Caco-2 (cell line): ENCODE results near the gene ADM5. TPM values are rescaled to one million over a fixed set of nuclear protein-coding genes. Genes with fewer than 3 reads are reported as not detected.
"Not testable (repeated sequence)": the region's sequence is repeated elsewhere in the genome, so short reads cannot be mapped to it uniquely, and the experiment has no call there.

ENCODE experiments used
- BruUV-seq: library from RNA; stranded (reverse); fragments of 400-500 nt; replicated peaks from 2 replicates; lab custom pipeline; 2021; lab: Mats Ljungman, UMichigan
- CTCF ChIA-PET: fragments of 300-600 bp; sonication (Branson Sonifier 250); formaldehyde crosslinking; loops from one replicate; lab custom pipeline; 2022; ENCODE audit warnings: antibody characterized with exemption; lab: Charles Lee
- POLR2A ChIA-PET: fragments of 300-600 bp; sonication (Branson Sonifier 250); formaldehyde crosslinking; loops from one replicate; lab custom pipeline; 2022; ENCODE audit warnings: antibody characterized with exemption; lab: Charles Lee
- DNase-seq, 2 experiments: peaks; one replicate each; pipeline versions ENCODE4 v3.0.0 to v3.0.0-alpha.2; 2020 to 2022
- H3K27me3 ChIP-seq: replicated peaks from 2 replicates; pipeline ENCODE4 v1.6.0; 2011; ENCODE audit warnings: low read length; ENCODE audit not compliant: control insufficient read depth, insufficient read depth
- H3K36me3 ChIP-seq: 2 replicates; pipeline ENCODE4 v1.5.1; 2011; ENCODE audit warnings: low read length; ENCODE audit not compliant: control insufficient read depth, insufficient read depth
- H3K4me1 ChIP-seq: fragments of 250-450 bp; sonication (Bioruptor Pico); 2 replicates; pipeline ENCODE4 v1.5.1; 2020; ENCODE audit warnings: mild to moderate bottlenecking
- H3K4me3 ChIP-seq: 2 replicates; pipeline ENCODE4 v1.5.1; 2011; ENCODE audit warnings: low read depth, mild to moderate bottlenecking, control low read depth, low read length
- H3K9me3 ChIP-seq: fragments of 250-450 bp; sonication (Bioruptor Pico); 2 replicates; pipeline ENCODE4 v1.5.1; 2020; ENCODE audit warnings: mild to moderate bottlenecking, moderate library complexity
- H3K27ac Mint-ChIP-seq: one replicate; pipeline ENCODE4 v1.8.0; 2022; ENCODE audit warnings: mixed read lengths; ENCODE audit not compliant: unreplicated experiment
- H3K27me3 Mint-ChIP-seq: one replicate; pipeline ENCODE4 v1.8.0; 2022; ENCODE audit warnings: mixed read lengths; ENCODE audit not compliant: insufficient read depth, unreplicated experiment
- H3K36me3 Mint-ChIP-seq: one replicate; pipeline ENCODE4 v1.8.0; 2022; ENCODE audit warnings: mild to moderate bottlenecking, mixed read lengths; ENCODE audit not compliant: insufficient read depth, unreplicated experiment
- H3K4me1 Mint-ChIP-seq: one replicate; pipeline ENCODE4 v1.8.0; 2022; ENCODE audit warnings: low read depth, mixed read lengths; ENCODE audit not compliant: unreplicated experiment
- H3K4me3 Mint-ChIP-seq: one replicate; pipeline ENCODE4 v1.8.0; 2022; ENCODE audit warnings: mild to moderate bottlenecking, moderate library complexity, mixed read lengths; ENCODE audit not compliant: unreplicated experiment
- H3K9me3 Mint-ChIP-seq: one replicate; pipeline ENCODE4 v1.8.0; 2022; ENCODE audit warnings: mixed read lengths; ENCODE audit not compliant: unreplicated experiment
- intact Hi-C: fragments of 100-400 bp; cut with micrococcal nuclease; formaldehyde crosslinking; loops from one replicate; pipeline ENCODE4 v1.10.0; 2022; ENCODE audit not compliant: unreplicated experiment
- total RNA-seq: library from RNA; stranded (reverse); gene quantifications from 2 replicates; pipeline ENCODE4 v1.2.3, GENCODE V29; 2022
- TF ChIP-seq, protein P1 (sequence below), 2 experiments: fragments of 200-600 bp in 1 of 2; IDR thresholded peaks; 1 replicate in 1 of 2; 2 replicates in 1 of 2; pipeline versions ENCODE4 v1.5.1 to v1.8.0; 2011 to 2022; ENCODE audit warnings: antibody characterized with exemption in 1 of 2, control low read depth in 1 of 2, inconsistent platforms in 1 of 2, low read depth in 1 of 2, low read length in 1 of 2, mild to moderate bottlenecking in 1 of 2, moderate library complexity in 1 of 2; ENCODE audit not compliant: insufficient read depth in 1 of 2, severe bottlenecking in 1 of 2, unreplicated experiment in 1 of 2

The ADM5 gene
- total RNA-seq, 1 experiment from 2014 or later: 8.5 TPM

DNA sequence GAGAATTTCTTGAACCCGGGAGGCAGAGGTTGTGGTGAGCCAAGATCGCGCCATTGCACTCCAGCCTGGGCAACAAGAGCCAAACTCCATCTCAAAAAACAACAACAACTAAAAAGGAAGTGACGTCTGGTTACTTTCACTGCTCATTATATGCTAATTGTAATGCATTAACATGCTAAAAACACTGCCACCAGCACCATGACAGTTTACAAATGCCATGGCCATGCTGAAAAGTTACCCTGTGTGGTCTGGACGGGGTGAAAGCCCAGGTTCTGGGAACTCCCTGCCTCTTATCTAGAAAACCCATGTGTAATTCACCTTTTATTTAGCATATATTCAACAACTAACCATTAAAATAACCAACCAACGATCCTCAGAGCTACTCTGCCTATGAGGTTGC is 29.6 kb downstream of the ADM5 start:
- Histone ChIP-seq H3K36me3 (no peaks in the 10 kb centered on the region), H3K4me1 (peaks cover 11% of the 10 kb centered on the region), H3K27me3 (no peaks in the 10 kb centered on the region), H3K9me3 (peaks cover 5% of the 10 kb centered on the region), H3K4me3 (no peak overlapping the region)
- POLR2A ChIA-PET: no interaction called here
- Mint-ChIP-seq H3K4me3 (no peak overlapping the region), H3K4me1 (peaks cover 6% of the 10 kb centered on the region), H3K27ac (no peak overlapping the region), H3K36me3 (no peaks in the 10 kb centered on the region), H3K9me3 (peaks cover 8% of the 10 kb centered on the region), H3K27me3 (no peaks in the 10 kb centered on the region)
- TF ChIP-seq, protein P1, sequence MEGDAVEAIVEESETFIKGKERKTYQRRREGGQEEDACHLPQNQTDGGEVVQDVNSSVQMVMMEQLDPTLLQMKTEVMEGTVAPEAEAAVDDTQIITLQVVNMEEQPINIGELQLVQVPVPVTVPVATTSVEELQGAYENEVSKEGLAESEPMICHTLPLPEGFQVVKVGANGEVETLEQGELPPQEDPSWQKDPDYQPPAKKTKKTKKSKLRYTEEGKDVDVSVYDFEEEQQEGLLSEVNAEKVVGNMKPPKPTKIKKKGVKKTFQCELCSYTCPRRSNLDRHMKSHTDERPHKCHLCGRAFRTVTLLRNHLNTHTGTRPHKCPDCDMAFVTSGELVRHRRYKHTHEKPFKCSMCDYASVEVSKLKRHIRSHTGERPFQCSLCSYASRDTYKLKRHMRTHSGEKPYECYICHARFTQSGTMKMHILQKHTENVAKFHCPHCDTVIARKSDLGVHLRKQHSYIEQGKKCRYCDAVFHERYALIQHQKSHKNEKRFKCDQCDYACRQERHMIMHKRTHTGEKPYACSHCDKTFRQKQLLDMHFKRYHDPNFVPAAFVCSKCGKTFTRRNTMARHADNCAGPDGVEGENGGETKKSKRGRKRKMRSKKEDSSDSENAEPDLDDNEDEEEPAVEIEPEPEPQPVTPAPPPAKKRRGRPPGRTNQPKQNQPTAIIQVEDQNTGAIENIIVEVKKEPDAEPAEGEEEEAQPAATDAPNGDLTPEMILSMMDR (IDR thresholded peaks at IDR 0.05; ENCODE audit: insufficient read depth in 1 of 2, low read depth in 1 of 2, low read length in 1 of 2, severe bottlenecking in 1 of 2, unreplicated experiment in 1 of 2): no peak
- DNase-seq: no peak
- CTCF ChIA-PET: interaction anchor here (1.4 kb wide), 1 partner anchor 38 kb away, joined by 3 read pairs; no protein-coding TSS in a partner anchor
- intact Hi-C loops: no loop called here
- BruUV-seq: no TSS peak

DNA sequence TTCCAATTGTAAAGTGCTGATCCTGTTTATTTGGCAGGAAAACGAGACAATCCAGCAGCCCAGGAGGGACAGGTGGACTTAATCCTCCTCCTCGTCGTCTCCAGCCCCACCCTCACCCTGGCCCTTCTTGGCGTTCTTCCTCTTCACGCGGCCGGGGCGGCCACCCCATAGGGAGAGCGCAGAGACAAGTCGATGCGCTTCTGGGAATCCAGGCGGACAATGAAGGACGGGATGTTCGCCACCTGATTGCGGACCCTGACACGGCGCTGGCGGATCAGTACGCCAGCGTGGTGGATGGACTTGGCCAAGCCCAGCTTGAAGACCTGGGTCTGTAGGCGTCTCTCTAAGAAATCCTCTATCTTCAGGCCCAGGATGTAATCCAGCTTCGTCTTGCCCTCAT is 30.0 kb downstream of the ADM5 start:
- BruUV-seq, H3K27me3 ChIP-seq, H3K36me3 Mint-ChIP-seq, intact Hi-C loops, H3K4me3 ChIP-seq, H3K9me3 ChIP-seq, H3K36me3 ChIP-seq, H3K27ac Mint-ChIP-seq, H3K9me3 Mint-ChIP-seq, DNase-seq, H3K4me3 Mint-ChIP-seq, H3K27me3 Mint-ChIP-seq, H3K4me1 Mint-ChIP-seq: not testable (repeated sequence)
- peaks cover 14% of the 10 kb centered on the region for H3K4me1 ChIP-seq
- ChIA-PET POLR2A (interaction anchor here (0.6 to 0.7 kb wide), 2 partner anchors 131 to 592 kb away, joined by 3 to 8 read pairs; no protein-coding TSS in a partner anchor), CTCF (interaction anchor here (0.6 to 1.4 kb wide), 2 partner anchors 13 to 38 kb away, joined by 3 to 4 read pairs; no protein-coding TSS in a partner anchor)

DNA sequence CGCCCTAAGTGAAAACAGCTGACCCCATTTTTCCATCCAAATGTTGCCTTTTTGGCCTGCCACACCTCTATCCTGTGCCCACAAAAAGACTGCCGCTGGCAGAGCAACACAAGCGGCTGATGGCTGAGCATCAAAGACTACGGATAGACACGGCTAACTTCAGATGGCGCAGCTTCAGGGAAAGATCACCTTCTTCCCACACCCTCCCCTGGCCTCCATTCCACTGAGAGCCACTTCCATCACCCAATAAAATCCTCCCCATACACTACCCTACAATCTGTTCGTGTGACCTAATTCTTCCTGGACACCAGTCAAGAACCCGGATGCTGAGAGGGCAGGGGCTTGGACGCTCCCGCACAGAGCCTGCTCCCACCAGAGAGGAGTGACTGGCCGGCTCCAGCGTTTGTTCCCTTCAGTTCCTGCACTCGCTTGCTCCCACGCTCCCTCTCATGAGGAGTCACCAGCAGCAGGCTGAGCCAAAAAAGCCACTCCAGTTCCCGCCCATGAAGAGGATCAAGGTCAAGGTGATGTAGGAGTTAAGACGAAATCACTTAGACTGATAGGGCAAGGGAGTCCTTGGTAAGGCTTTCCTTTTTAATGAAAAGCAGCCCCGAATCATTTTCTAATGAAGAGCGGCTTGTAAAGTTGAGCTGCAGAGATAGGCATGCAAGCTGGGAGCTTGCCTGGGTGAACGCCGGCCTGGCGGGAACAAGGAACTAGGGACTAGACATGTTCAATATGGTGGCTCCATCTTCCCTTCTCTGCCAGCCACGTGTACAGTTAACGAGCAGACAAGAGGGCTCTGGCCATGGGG is 38.0 kb downstream of the ADM5 start:
- H3K4me1 Mint-ChIP-seq: peaks cover 5% of the 10 kb centered on the region
- no peak for DNase-seq
- H3K27me3 ChIP-seq: no peaks in the 10 kb centered on the region
- BruUV-seq: no TSS peak
- no peak overlapping the region for H3K4me3 Mint-ChIP-seq
- no peaks in the 10 kb centered on the region for H3K36me3 Mint-ChIP-seq
- no peak overlapping the region for H3K27ac Mint-ChIP-seq
- TF ChIP-seq, protein P1 (IDR thresholded peaks at IDR 0.05; ENCODE audit: insufficient read depth in 1 of 2, low read depth in 1 of 2, low read length in 1 of 2, severe bottlenecking in 1 of 2, unreplicated experiment in 1 of 2): no peak
- POLR2A ChIA-PET: no interaction called here
- H3K9me3 ChIP-seq: peaks cover 5% of the 10 kb centered on the region; the same call in 1 of the 2 replicates
- no peaks in the 10 kb centered on the region for H3K36me3 ChIP-seq
- H3K27me3 Mint-ChIP-seq: no peaks in the 10 kb centered on the region
- CTCF ChIA-PET: no interaction called here
- H3K4me1 ChIP-seq: peaks cover 12% of the 10 kb centered on the region
- H3K9me3 Mint-ChIP-seq: no peaks in the 10 kb centered on the region
- H3K4me3 ChIP-seq: no peak overlapping the region
- intact Hi-C loops: no loop called here
